DOHH2 (cell line): ENCODE results near the gene CIDEA.
A peak's percentile ranks its signal among the peaks of the same experiment; 100 is the strongest.

Experiments
- H3F3A ChIP-seq: fragments of 200-600 bp; sonication (generic), shearing (Covaris generic); 2 replicates; pipeline ENCODE4 v1.6.0; 2016; ENCODE audit warnings: antibody characterized with exemption, mild to moderate bottlenecking; ENCODE audit not compliant: control insufficient read depth, insufficient read depth
- H3K27ac ChIP-seq: fragments of 200-600 bp; sonication (generic); 2 replicates; pipeline ENCODE4 v1.5.1; 2014; ENCODE audit warnings: low read depth, mild to moderate bottlenecking, low read length, moderate library complexity
- H3K27me3 ChIP-seq: fragments of 200-600 bp; sonication (generic); 2 replicates; pipeline ENCODE4 v1.6.1; 2014; ENCODE audit warnings: mild to moderate bottlenecking, low read length, mixed read lengths; ENCODE audit not compliant: control insufficient read depth
- H3K36me3 ChIP-seq: fragments of 200-600 bp; sonication (generic); 2 replicates; pipeline ENCODE4 v1.6.1; 2014; ENCODE audit warnings: mild to moderate bottlenecking, low read length, moderate library complexity, mixed read lengths; ENCODE audit not compliant: control insufficient read depth
- H3K4me1 ChIP-seq: fragments of 200-600 bp; sonication (generic); 2 replicates; pipeline ENCODE4 v1.6.1; 2014; ENCODE audit warnings: mild to moderate bottlenecking, low read length, mixed read lengths; ENCODE audit not compliant: control insufficient read depth
- H3K4me2 ChIP-seq: fragments of 200-600 bp; sonication (generic); 2 replicates; pipeline ENCODE4 v1.6.0; 2014; ENCODE audit warnings: mild to moderate bottlenecking, low read length, moderate library complexity
- H3K4me3 ChIP-seq: fragments of 200-600 bp; sonication (generic); 2 replicates; pipeline ENCODE4 v1.5.1; 2014; ENCODE audit warnings: mild to moderate bottlenecking, low read length, mixed read lengths
- H3K79me2 ChIP-seq: fragments of 200-600 bp; sonication (generic); 2 replicates; pipeline ENCODE4 v1.6.1; 2014; ENCODE audit warnings: mild to moderate bottlenecking, low read length, mixed read lengths; ENCODE audit not compliant: control insufficient read depth
- H3K9me2 ChIP-seq: fragments of 200-600 bp; sonication (generic); replicated peaks from 2 replicates; pipeline ENCODE4 v1.6.1; 2014; ENCODE audit warnings: mild to moderate bottlenecking, low read length, mixed read lengths; ENCODE audit not compliant: control insufficient read depth
- H3K9me3 ChIP-seq: fragments of 200-600 bp; sonication (generic); 2 replicates; pipeline ENCODE4 v1.6.1; 2014; ENCODE audit warnings: antibody characterized with exemption, low read length, mixed read lengths; ENCODE audit not compliant: control insufficient read depth, insufficient read depth
- H4K20me1 ChIP-seq: fragments of 200-600 bp; sonication (generic); 2 replicates; pipeline ENCODE4 v1.6.0; 2014; ENCODE audit warnings: low read depth, mild to moderate bottlenecking, antibody characterized with exemption, low read length, moderate library complexity; ENCODE audit not compliant: control insufficient read depth, insufficient read depth
- CTCF ChIP-seq: fragments of 200-600 bp; sonication (generic); IDR thresholded peaks from one replicate; pipeline ENCODE4 v1.5.1; 2014; ENCODE audit warnings: antibody characterized with exemption, mild to moderate bottlenecking, low read depth, low read length; ENCODE audit not compliant: poor library complexity, severe bottlenecking
- EZH2phosphoT487 ChIP-seq: fragments of 200-600 bp; sonication (generic); IDR thresholded peaks from 2 replicates; pipeline ENCODE4 v1.6.1; 2017; ENCODE audit warnings: borderline replicate concordance, mild to moderate bottlenecking, antibody characterized with exemption, low read length, moderate library complexity, mixed read lengths

CIDEA gene

GRCh38 chr18:12262748-12263147 lies 8.6 kb downstream of the CIDEA start:
- no peak overlapping the region for H3K4me2 ChIP-seq
- no peaks in the 10 kb centered on the region for H3K4me1 ChIP-seq
- H3F3A ChIP-seq: no peaks in the 10 kb centered on the region
- no peaks in the 10 kb centered on the region for H3K79me2 ChIP-seq
- H3K27me3 ChIP-seq: no peaks in the 10 kb centered on the region
- no peak overlapping the region for H3K27ac ChIP-seq
- no peaks in the 10 kb centered on the region for H3K9me3 ChIP-seq
- H3K4me3 ChIP-seq: no peak overlapping the region
- no peaks in the 10 kb centered on the region for H4K20me1 ChIP-seq
- no peaks in the 10 kb centered on the region for H3K9me2 ChIP-seq
- TF ChIP-seq CTCF (no peak), EZH2phosphoT487 (no peak)
- H3K36me3 ChIP-seq: no peaks in the 10 kb centered on the region

GRCh38 chr18:12264864-12265263 lies 10.7 kb downstream of the CIDEA start:
- no peaks in the 10 kb centered on the region for H3F3A ChIP-seq
- H3K36me3 ChIP-seq: no peaks in the 10 kb centered on the region
- H3K79me2 ChIP-seq: no peaks in the 10 kb centered on the region
- no peak overlapping the region for H3K4me2 ChIP-seq
- H3K4me1 ChIP-seq: no peaks in the 10 kb centered on the region
- no peak overlapping the region for H3K27ac ChIP-seq
- no peaks in the 10 kb centered on the region for H4K20me1 ChIP-seq
- TF ChIP-seq EZH2phosphoT487 (no peak), CTCF (no peak)
- H3K9me3 ChIP-seq: no peaks in the 10 kb centered on the region
- H3K4me3 ChIP-seq: no peak overlapping the region
- H3K9me2 ChIP-seq: no peaks in the 10 kb centered on the region
- no peaks in the 10 kb centered on the region for H3K27me3 ChIP-seq

GRCh38 chr18:12271376-12272235 lies 17.4 kb downstream of the CIDEA start:
- H3K27ac ChIP-seq: no peak overlapping the region
- no peaks in the 10 kb centered on the region for H3K36me3 ChIP-seq
- H3K4me3 ChIP-seq: peak overlapping the region; percentile 62
- no peaks in the 10 kb centered on the region for H3K79me2 ChIP-seq
- no peaks in the 10 kb centered on the region for H3K9me3 ChIP-seq
- no peaks in the 10 kb centered on the region for H4K20me1 ChIP-seq
- H3K27me3 ChIP-seq: peaks cover 3% of the 10 kb centered on the region; the same call in 1 of the 2 replicates
- H3K4me2 ChIP-seq: peak overlapping the region; percentile 53
- H3F3A ChIP-seq: no peaks in the 10 kb centered on the region
- H3K4me1 ChIP-seq: no peaks in the 10 kb centered on the region
- TF ChIP-seq EZH2phosphoT487 (no peak), CTCF (peak; percentile 75)
- H3K9me2 ChIP-seq: no peaks in the 10 kb centered on the region
